A549 (cell line): ENCODE measurements around the gene CTNNA3. TPM values are rescaled to one million over a fixed set of nuclear protein-coding genes. Genes with fewer than 3 reads are reported as not detected.
"Not testable (repeated sequence)": the region's sequence is repeated elsewhere in the genome, so short reads cannot be mapped to it uniquely, and the experiment has no call there.

Experiments
- ATAC-seq, 2 experiments: fragments of 200-7000 bp in 1 of 2; fragments of >200 bp in 1 of 2; cut with Nextera tagmentation in 1 of 2; cut with Tn5 transposase in 1 of 2; 3 replicates each; pipeline versions ENCODE4 v1.8.0 to v1.9.1; 2018 to 2020; ENCODE audit warnings: mild to moderate bottlenecking in 1 of 2, moderate library complexity in 1 of 2
- CTCF ChIA-PET: fragments of 300-600 bp; sonication (Branson Sonifier 250); formaldehyde crosslinking; extraction: SDS; loops from one replicate; lab custom pipeline; 2021; ENCODE audit warnings: antibody characterized with exemption, inconsistent platforms; lab: Yijun Ruan, JAX
- POLR2A ChIA-PET: fragments of 350-600 bp; formaldehyde crosslinking; extraction: SDS; loops from one replicate; lab custom pipeline; 2021; ENCODE audit warnings: antibody characterized with exemption, inconsistent platforms; lab: Yijun Ruan, JAX
- DNase-seq, 2 experiments: peaks; one replicate each; pipeline versions ENCODE4 v3.0.0 to v3.0.0-alpha.2; 2011 to 2016; ENCODE audit warnings: low read depth in 1 of 2, low spot score in 1 of 2
- FAIRE-seq: peaks from 2 replicates; lab custom pipeline; 2011; peaks lifted over from hg19 to GRCh38; lab: Jason Lieb, UNC
- H3K27ac ChIP-seq, 2 experiments: fragments of >200 bp; sonication (Bioruptor Twin); formaldehyde crosslinking; 3 replicates each; pipeline ENCODE4 v1.5.1; 2016 to 2017
- H3K4me1 ChIP-seq: fragments of >200 bp; sonication (Bioruptor Twin); formaldehyde crosslinking; 3 replicates; pipeline ENCODE4 v1.6.1; 2016
- H3K4me2 ChIP-seq: fragments of >200 bp; sonication (Bioruptor Twin); formaldehyde crosslinking; 3 replicates; pipeline ENCODE4 v1.6.1; 2016
- H3K4me3 ChIP-seq: fragments of >200 bp; sonication (Bioruptor Twin); formaldehyde crosslinking; 3 replicates; pipeline ENCODE4 v1.5.1; 2016
- H3K9me3 ChIP-seq: fragments of >200 bp; sonication (Bioruptor Twin); formaldehyde crosslinking; 3 replicates; pipeline ENCODE4 v1.6.1; 2016
- ATOH8 ChIP-seq: fragments of 250-450 bp; sonication (Bioruptor Pico); IDR thresholded peaks from 2 replicates; pipeline ENCODE4 v1.5.0; 2020; ENCODE audit warnings: low read depth, mild to moderate bottlenecking, moderate library complexity
- BCL3 ChIP-seq: fragments of >200 bp; sonication (Bioruptor Twin); formaldehyde crosslinking; IDR thresholded peaks from 3 replicates; pipeline ENCODE4 v1.6.1; 2016
- BHLHE40 ChIP-seq: IDR thresholded peaks from 2 replicates; pipeline ENCODE4 v1.6.1; 2012; ENCODE audit warnings: low read depth, low read length, inconsistent platforms
- CHD4 ChIP-seq: fragments of 200-600 bp; sonication (generic); IDR thresholded peaks from 2 replicates; pipeline ENCODE4 v1.6.1; 2016; ENCODE audit warnings: antibody characterized with exemption, mild to moderate bottlenecking, borderline replicate concordance
- ELK1 ChIP-seq: fragments of 150-350 bp; IDR thresholded peaks from 2 replicates; pipeline ENCODE4 v1.6.1; 2014; ENCODE audit warnings: low read depth, mild to moderate bottlenecking, low read length
- EP300 ChIP-seq, 2 experiments: fragments of >200 bp; sonication (Bioruptor Twin); formaldehyde crosslinking; IDR thresholded peaks; 2 replicates in 1 of 2; 3 replicates in 1 of 2; pipeline ENCODE4 v1.6.1; 2016 to 2017
- ESRRA ChIP-seq: fragments of 150-350 bp; IDR thresholded peaks from 2 replicates; pipeline ENCODE4 v1.6.1; 2014; ENCODE audit warnings: mild to moderate bottlenecking, low read length, borderline replicate concordance
- FOXS1 ChIP-seq: fragments of 250-450 bp; sonication (Bioruptor Pico); IDR thresholded peaks from 2 replicates; pipeline ENCODE4 v1.5.0; 2020; ENCODE audit warnings: mild to moderate bottlenecking, moderate library complexity
- HDAC2 ChIP-seq: fragments of 200-600 bp; sonication (generic); IDR thresholded peaks from 2 replicates; pipeline ENCODE4 v1.6.1; 2016
- HOXA7 ChIP-seq: fragments of 250-450 bp; sonication (Bioruptor Pico); IDR thresholded peaks from 2 replicates; pipeline ENCODE4 v1.5.0; 2020; ENCODE audit warnings: mild to moderate bottlenecking, moderate library complexity
- HOXB13 ChIP-seq: fragments of 250-450 bp; sonication (Bioruptor Pico); IDR thresholded peaks from 2 replicates; pipeline ENCODE4 v1.5.0; 2020; ENCODE audit warnings: low read depth, mild to moderate bottlenecking, moderate library complexity
- KDM5A ChIP-seq: fragments of 200-600 bp; sonication (generic); IDR thresholded peaks from 2 replicates; pipeline ENCODE4 v1.6.1; 2016; ENCODE audit warnings: antibody characterized with exemption, mild to moderate bottlenecking
- NR3C1 ChIP-seq: fragments of >200 bp; sonication (Bioruptor Twin); formaldehyde crosslinking; IDR thresholded peaks from 3 replicates; pipeline ENCODE4 v1.6.1; 2017
- POLR2A ChIP-seq: IDR thresholded peaks from 2 replicates; pipeline ENCODE4 v1.6.1; 2012; ENCODE audit warnings: mild to moderate bottlenecking, low read length
- RAD21 ChIP-seq, 2 experiments: fragments of >200 bp in 1 of 2; sonication (Bioruptor Twin) in 1 of 2; formaldehyde crosslinking in 1 of 2; IDR thresholded peaks in 1 of 2; conservative IDR thresholded peaks in 1 of 2; 2 replicates in 1 of 2; 3 replicates in 1 of 2; pipeline ENCODE4 v1.6.1; 2012 to 2018; ENCODE audit warnings: inconsistent platforms in 1 of 2
- RARB ChIP-seq: fragments of 250-450 bp; sonication (Bioruptor Pico); IDR thresholded peaks from 2 replicates; pipeline ENCODE4 v1.8.0; 2021; ENCODE audit warnings: mild to moderate bottlenecking, moderate library complexity
- RCOR1 ChIP-seq: fragments of 150-350 bp; IDR thresholded peaks from 2 replicates; pipeline ENCODE4 v1.6.1; 2014; ENCODE audit warnings: antibody characterized with exemption, low read length, low read depth
- REST ChIP-seq: fragments of 200-600 bp; sonication (generic); IDR thresholded peaks from 2 replicates; pipeline ENCODE4 v1.6.1; 2016; ENCODE audit warnings: antibody characterized with exemption, mild to moderate bottlenecking, moderate library complexity
- SMC3 ChIP-seq: fragments of >200 bp; sonication (Bioruptor Twin); formaldehyde crosslinking; IDR thresholded peaks from 3 replicates; pipeline ENCODE4 v1.6.1; 2018; ENCODE audit warnings: inconsistent platforms
- TFCP2L1 ChIP-seq: fragments of 250-450 bp; sonication (Bioruptor Pico); IDR thresholded peaks from 2 replicates; pipeline ENCODE4 v1.5.0; 2021; ENCODE audit warnings: mild to moderate bottlenecking
- TP53 ChIP-seq: fragments of 250-450 bp; sonication (Bioruptor Pico); IDR thresholded peaks from 2 replicates; pipeline ENCODE4 v1.5.0; 2021; ENCODE audit warnings: mild to moderate bottlenecking, moderate library complexity
- ZC3H11A ChIP-seq: fragments of 450-650 bp; IDR thresholded peaks from 2 replicates; pipeline ENCODE4 v1.6.1; 2014; ENCODE audit warnings: antibody characterized with exemption, mild to moderate bottlenecking
- WGBS: methylation state at CpG from one replicate; pipeline ENCODE4 v1.1.6; 2017; ENCODE audit errors: missing lambda C conversion rate; 5-methylcytosine and 5-hydroxymethylcytosine counted together
- polyA plus RNA-seq, 4 experiments: library from polyadenylated mRNA; depleted of rRNA in 3 of 4; stranded (reverse); fragments of >200 nt; fragmentation: RNase III in 1 of 4; extraction: RNeasy Plus Mini Kit Qiagen cat#74134 plus additional on column Dnase treatment in 1 of 4; gene quantifications; 2 replicates in 3 of 4; 3 replicates in 1 of 4; pipeline ENCODE4 v1.2.3, GENCODE V29; 2011 to 2017

Gene CTNNA3
- polyA plus RNA-seq, 2 of the 4 experiments (the other 2 are of a cell fraction) = not detected

- CTCF ChIA-PET = interaction anchor here (1.9 to 3.5 kb wide), 3 partner anchors 8 to 74 kb away, joined by 7 to 23 read pairs (median 12); no protein-coding TSS in a partner anchor
- no peaks in the 10 kb centered on the region for H3K4me1 ChIP-seq
Measured at GRCh38 chr10:67705921-67706320, 9.9 kb upstream of the CTNNA3 start.

GRCh38 chr10:67699613-67700270 is 3.7 kb upstream of the CTNNA3 start:
- DNase-seq, H3K4me1 ChIP-seq, H3K4me2 ChIP-seq, H3K4me3 ChIP-seq, ATAC-seq, H3K9me3 ChIP-seq, FAIRE-seq, POLR2A ChIA-PET, CTCF ChIA-PET, H3K27ac ChIP-seq: not testable (repeated sequence)
- 70% methylated on average over 23 of the region's 23 CpGs for WGBS

More at GRCh38 chr10:67705921-67706320, 9.9 kb upstream of the CTNNA3 start:
- Histone ChIP-seq H3K4me3 (no peak overlapping the region), H3K9me3 (no peaks in the 10 kb centered on the region; the same call in 2 of the 3 replicates), H3K4me2 (no peak overlapping the region), H3K27ac (no peak overlapping the region)
- POLR2A ChIA-PET = no interaction called here
- WGBS = 47% methylated on average over 1 of the region's 1 CpG
- TF ChIP-seq KDM5A (no peak), FOXS1 (no peak), HDAC2 (no peak), ZC3H11A (no peak), SMC3 (no peak), ESRRA (no peak), BHLHE40 (no peak), ATOH8 (CRISPR knock-in tag) (no peak), HOXB13 (CRISPR knock-in tag) (no peak), NR3C1 (no peak), TP53 (CRISPR knock-in tag) (no peak), HOXA7 (no peak), TFCP2L1 (CRISPR knock-in tag) (no peak), POLR2A (no peak), RAD21 (conservative IDR thresholded peaks at IDR 0.05 in 1 of 2, IDR thresholded peaks at IDR 0.05 in 1 of 2) (no peak)
- FAIRE-seq (no peak), DNase-seq (no peak), ATAC-seq (no peak)

GRCh38 chr10:67698164-67698563 is 2.2 kb upstream of the CTNNA3 start:
- POLR2A ChIA-PET = interaction anchor here (0.8 kb wide), 1 partner anchor 81 kb away, joined by 3 read pairs; no protein-coding TSS in a partner anchor
- H3K9me3 ChIP-seq = no peaks in the 10 kb centered on the region
- TF ChIP-seq BCL3 = no peak
- no peak for TF ChIP-seq CHD4
- TF ChIP-seq BHLHE40 = no peak
- no peak for TF ChIP-seq ELK1
- no peak for TF ChIP-seq EP300 (IDR thresholded peaks at IDR 0.05)
- TF ChIP-seq REST = no peak
- TF ChIP-seq RCOR1 = no peak
- no peak for TF ChIP-seq RARB (CRISPR knock-in tag)
- CTCF ChIA-PET = interaction anchor here (0.6 to 5.1 kb wide), 24 partner anchors 9 to 582 kb away, joined by 3 to 143 read pairs (median 4); no protein-coding TSS in a partner anchor
- H3K4me3 ChIP-seq = no peak overlapping the region
- no peak for DNase-seq
- H3K4me1 ChIP-seq = no peaks in the 10 kb centered on the region
- no peak for ATAC-seq
- WGBS = 28% methylated on average over 4 of the region's 4 CpGs
- H3K27ac ChIP-seq = no peak overlapping the region
- no peak overlapping the region for H3K4me2 ChIP-seq
- no peak for FAIRE-seq
